ENCODE results near the gene TMEM132A. TPM values are rescaled to one million over a fixed set of nuclear protein-coding genes. Genes with fewer than 3 reads are reported as not detected.

TMEM132A gene
- total RNA-seq, 6 experiments from 2014 or later = 23.8 to 32.2 (median 26.9) TPM

DNA sequence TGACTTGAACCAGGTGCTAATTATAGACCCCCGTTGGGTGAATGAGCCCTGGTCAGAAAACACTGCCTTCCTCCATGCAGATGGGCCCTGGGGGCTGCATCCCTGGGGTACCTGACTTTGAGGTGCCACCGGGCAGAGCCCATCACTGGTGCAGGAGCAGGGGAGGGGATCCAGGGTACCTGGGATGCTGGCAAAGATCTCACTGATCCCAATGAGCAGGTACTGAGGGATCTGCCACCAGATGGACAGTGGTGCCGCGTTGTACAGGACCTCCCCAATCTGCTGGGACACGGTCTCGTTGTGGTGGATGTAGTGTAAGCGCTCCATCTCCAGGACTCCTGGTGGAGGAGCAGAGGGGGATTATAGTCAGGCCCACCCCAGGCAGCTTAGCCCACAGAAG is 15.0 kb downstream of the TMEM132A start:
- Mint-ChIP-seq H3K27ac (no peak overlapping the region), H3K4me3 (no peak overlapping the region), H3K36me3 (ENCODE audit: low read depth) (no peaks in the 10 kb centered on the region)

DNA sequence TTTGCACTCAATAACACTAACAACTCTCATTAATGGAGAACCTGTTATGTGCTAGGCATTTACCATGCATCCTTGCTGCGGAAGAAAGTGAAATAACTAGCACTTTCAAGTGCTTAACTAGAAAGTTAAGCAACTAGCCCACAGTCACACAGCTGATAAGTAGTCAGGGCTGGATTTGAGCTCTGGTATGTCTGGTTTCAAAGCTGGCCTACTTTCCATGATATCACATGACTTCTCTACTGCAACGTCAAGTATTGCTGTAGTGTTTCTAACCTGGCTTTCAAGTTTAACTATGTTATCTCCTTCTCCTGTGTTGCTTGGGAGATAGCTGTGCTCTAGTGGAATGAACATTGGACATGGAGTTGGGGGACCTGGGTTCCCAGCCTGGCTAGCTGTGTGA is 15.6 kb downstream of the TMEM132A start:
- no peak for DNase-seq
- peaks cover 13% of the 10 kb centered on the region for H3K27me3 Mint-ChIP-seq (ENCODE audit: insufficient read depth)
- no peak overlapping the region for H3K4me3 Mint-ChIP-seq
- H3K27ac Mint-ChIP-seq = no peak overlapping the region
- no peaks in the 10 kb centered on the region for H3K9me3 Mint-ChIP-seq
- H3K4me1 Mint-ChIP-seq (ENCODE audit: low read depth) = no peaks in the 10 kb centered on the region
- no peaks in the 10 kb centered on the region; the same call in 1 of the 2 replicates for H3K36me3 Mint-ChIP-seq (ENCODE audit: low read depth)
- TF ChIP-seq, protein P1, sequence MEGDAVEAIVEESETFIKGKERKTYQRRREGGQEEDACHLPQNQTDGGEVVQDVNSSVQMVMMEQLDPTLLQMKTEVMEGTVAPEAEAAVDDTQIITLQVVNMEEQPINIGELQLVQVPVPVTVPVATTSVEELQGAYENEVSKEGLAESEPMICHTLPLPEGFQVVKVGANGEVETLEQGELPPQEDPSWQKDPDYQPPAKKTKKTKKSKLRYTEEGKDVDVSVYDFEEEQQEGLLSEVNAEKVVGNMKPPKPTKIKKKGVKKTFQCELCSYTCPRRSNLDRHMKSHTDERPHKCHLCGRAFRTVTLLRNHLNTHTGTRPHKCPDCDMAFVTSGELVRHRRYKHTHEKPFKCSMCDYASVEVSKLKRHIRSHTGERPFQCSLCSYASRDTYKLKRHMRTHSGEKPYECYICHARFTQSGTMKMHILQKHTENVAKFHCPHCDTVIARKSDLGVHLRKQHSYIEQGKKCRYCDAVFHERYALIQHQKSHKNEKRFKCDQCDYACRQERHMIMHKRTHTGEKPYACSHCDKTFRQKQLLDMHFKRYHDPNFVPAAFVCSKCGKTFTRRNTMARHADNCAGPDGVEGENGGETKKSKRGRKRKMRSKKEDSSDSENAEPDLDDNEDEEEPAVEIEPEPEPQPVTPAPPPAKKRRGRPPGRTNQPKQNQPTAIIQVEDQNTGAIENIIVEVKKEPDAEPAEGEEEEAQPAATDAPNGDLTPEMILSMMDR (IDR thresholded peaks at IDR 0.05) = no peak

More for the DNA sequence above, 15.0 kb downstream of the TMEM132A start:
- no peaks in the 10 kb centered on the region for H3K4me1 Mint-ChIP-seq (ENCODE audit: low read depth)
- peaks cover 13% of the 10 kb centered on the region for H3K27me3 Mint-ChIP-seq (ENCODE audit: insufficient read depth)
- no peaks in the 10 kb centered on the region for H3K9me3 Mint-ChIP-seq
- TF ChIP-seq, protein P1 (IDR thresholded peaks at IDR 0.05) = no peak
- no peak for DNase-seq

DNA sequence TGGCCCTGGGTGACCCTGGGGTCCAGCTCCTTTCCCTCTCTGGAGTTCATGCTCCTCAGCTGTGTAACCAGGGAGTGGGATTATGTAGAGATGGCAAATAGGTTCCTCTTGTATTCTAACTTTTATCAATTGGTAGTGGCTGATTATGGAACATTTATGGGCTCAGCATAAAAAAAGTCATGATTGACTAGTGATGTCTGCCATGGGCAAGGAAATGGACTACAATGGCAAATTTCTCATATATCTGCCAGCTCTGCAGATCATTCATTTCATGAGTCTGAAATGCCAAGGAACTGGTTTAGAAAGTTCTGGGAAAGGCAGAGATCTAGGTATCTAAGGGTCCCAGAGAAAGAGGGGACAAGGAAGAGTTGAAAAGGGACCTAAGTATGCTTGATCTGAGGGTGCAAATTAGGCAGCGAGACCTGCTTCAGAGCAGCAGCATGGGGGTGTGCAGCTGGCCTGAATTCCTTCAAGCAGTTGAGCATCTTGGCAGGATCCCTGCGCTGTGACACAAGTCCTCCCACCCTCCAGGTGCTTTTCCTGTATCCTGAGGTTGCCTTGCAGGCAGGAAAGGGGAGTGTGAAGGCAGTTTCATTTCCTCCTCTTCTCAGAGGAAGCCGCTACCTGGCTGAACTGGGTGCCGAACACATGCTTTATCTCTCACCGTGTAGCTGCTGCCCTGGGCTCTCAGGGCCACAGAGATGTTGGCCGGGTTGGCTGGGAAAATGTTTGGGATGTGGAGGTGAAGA is 17.3 kb downstream of the TMEM132A start:
- Mint-ChIP-seq H3K27ac (no peak overlapping the region), H3K4me1 (ENCODE audit: low read depth) (no peaks in the 10 kb centered on the region), H3K36me3 (ENCODE audit: low read depth) (no peaks in the 10 kb centered on the region; the same call in 1 of the 2 replicates), H3K9me3 (no peaks in the 10 kb centered on the region), H3K27me3 (ENCODE audit: insufficient read depth) (peaks cover 13% of the 10 kb centered on the region), H3K4me3 (no peak overlapping the region)
- TF ChIP-seq, protein P1 (IDR thresholded peaks at IDR 0.05) = no peak
- DNase-seq = no peak

DNA sequence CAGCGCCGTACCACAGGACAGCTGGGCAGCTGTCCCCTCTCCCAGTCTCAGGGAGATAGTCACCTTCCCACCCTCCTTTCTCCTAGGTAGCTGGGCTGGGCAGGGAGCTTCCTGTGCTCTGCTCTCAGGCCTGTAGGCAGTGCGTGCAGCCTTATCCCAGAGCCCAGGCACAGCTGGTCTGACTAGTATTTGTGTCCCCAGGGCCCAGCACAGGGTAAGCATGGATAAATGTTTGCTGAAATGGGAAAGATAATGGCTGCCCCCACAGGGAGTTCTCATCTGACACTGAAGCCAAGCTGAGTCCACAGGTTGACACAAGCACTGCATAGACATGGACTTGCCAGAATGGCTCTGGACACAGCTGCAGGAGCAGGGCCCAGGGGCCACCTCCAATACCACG is 18.0 kb downstream of the TMEM132A start:
- DNase-seq = no peak
- no peaks in the 10 kb centered on the region for H3K4me1 Mint-ChIP-seq (ENCODE audit: low read depth)
- no peak overlapping the region for H3K4me3 Mint-ChIP-seq
- no peaks in the 10 kb centered on the region; the same call in 1 of the 2 replicates for H3K36me3 Mint-ChIP-seq (ENCODE audit: low read depth)
- peaks cover 13% of the 10 kb centered on the region for H3K27me3 Mint-ChIP-seq (ENCODE audit: insufficient read depth)
- H3K9me3 Mint-ChIP-seq = no peaks in the 10 kb centered on the region
- H3K27ac Mint-ChIP-seq = no peak overlapping the region
- TF ChIP-seq, protein P1 (IDR thresholded peaks at IDR 0.05) = no peak

DNA sequence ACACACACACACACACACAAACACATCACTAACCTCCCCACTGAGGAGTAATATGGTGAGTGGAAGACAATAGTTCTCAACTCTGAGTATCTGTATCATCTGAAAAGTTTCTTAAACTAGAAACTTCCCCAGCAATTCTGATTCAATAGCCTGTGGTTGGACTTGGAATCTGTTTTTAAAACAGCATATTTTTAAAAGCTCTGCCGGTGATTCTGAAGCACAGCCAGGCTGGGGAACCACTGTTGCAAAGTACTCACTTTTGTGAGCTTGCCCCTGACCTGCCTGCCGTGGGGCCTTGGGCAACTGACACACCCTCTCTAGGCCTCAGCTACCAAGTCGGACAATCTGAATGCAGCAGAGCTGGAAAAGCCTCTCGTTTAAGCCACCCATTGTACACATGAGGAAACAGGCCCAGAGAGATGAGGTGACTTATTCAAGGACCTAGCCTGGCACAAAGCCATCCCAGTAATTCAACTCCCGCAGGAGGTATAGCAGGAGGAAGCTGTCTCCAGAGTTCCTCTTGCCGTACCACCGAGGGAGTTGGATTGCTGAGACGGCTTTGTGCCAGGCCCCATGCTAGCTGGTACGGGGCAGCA is 18.8 kb downstream of the TMEM132A start:
- Mint-ChIP-seq H3K27ac (no peak overlapping the region), H3K27me3 (ENCODE audit: insufficient read depth) (peaks cover 13% of the 10 kb centered on the region), H3K36me3 (ENCODE audit: low read depth) (no peaks in the 10 kb centered on the region; the same call in 1 of the 2 replicates), H3K9me3 (no peaks in the 10 kb centered on the region), H3K4me3 (no peak overlapping the region), H3K4me1 (ENCODE audit: low read depth) (no peaks in the 10 kb centered on the region)
- TF ChIP-seq, protein P1 (IDR thresholded peaks at IDR 0.05) = no peak
- no peak for DNase-seq

Measured in HFFc6 (cell line).